ENCODE measurements around the gene C17orf100. TPM values are rescaled to one million over a fixed set of nuclear protein-coding genes. Genes with fewer than 3 reads are reported as not detected.
"Not testable (repeated sequence)": the region's sequence is repeated elsewhere in the genome, so short reads cannot be mapped to it uniquely, and the experiment has no call there.

C17orf100 gene
- total RNA-seq, 4 donors from 2014 or later, result 0.50 to 1.5 (median 0.84) TPM

- H3K4me3 ChIP-seq, result no peak overlapping the region
- TF ChIP-seq CTCF (IDR thresholded peaks at IDR 0.05) (no peak), POLR2A (IDR thresholded peaks at IDR 0.05; ENCODE audit: low read depth) (no peak), POLR2AphosphoS5 (IDR thresholded peaks at IDR 0.05) (no peak), EP300 (IDR thresholded peaks at IDR 0.05) (no peak)
- WGBS, result 95% methylated on average over 3 of the region's 4 CpGs
Measured at GRCh38 chr17:6686026-6686425, 34.5 kb downstream of the C17orf100 start.

GRCh38 chr17:6688944-6689343 is 37.4 kb downstream of the C17orf100 start:
- no peak for DNase-seq (ENCODE audit: extremely low spot score)
- Histone ChIP-seq H3K9me3 (no peaks in the 10 kb centered on the region), H3K36me3 (no peaks in the 10 kb centered on the region), H3K27ac (replicated peaks in 1 of 4) (no peak overlapping the region), H3K4me3 (no peak overlapping the region), H3K27me3 (peaks cover 0 to 44% (median 0%) of the 10 kb centered on the region in 4 donors), H3K4me1 (no peaks in the 10 kb centered on the region)
- WGBS, result 85% methylated on average over 9 of the region's 9 CpGs
- no peak for TF ChIP-seq POLR2A (IDR thresholded peaks at IDR 0.05; ENCODE audit: low read depth)
- no peak for TF ChIP-seq POLR2AphosphoS5 (IDR thresholded peaks at IDR 0.05)
- intact Hi-C loops (cut with DNase I), result no loop called here

More at GRCh38 chr17:6686026-6686425, 34.5 kb downstream of the C17orf100 start:
- no peak for DNase-seq (ENCODE audit: extremely low spot score)
- Histone ChIP-seq H3K9me3 (no peaks in the 10 kb centered on the region), H3K4me1 (no peaks in the 10 kb centered on the region), H3K27me3 (peaks cover 0 to 53% (median 0%) of the 10 kb centered on the region in 4 donors), H3K36me3 (no peaks in the 10 kb centered on the region), H3K27ac (replicated peaks in 1 of 4) (no peak overlapping the region)
- intact Hi-C loops (cut with DNase I), result no loop called here

GRCh38 chr17:6690641-6691040 is 39.1 kb downstream of the C17orf100 start:
- no peak for TF ChIP-seq CTCF (IDR thresholded peaks at IDR 0.05)
- TF ChIP-seq EP300 (IDR thresholded peaks at IDR 0.05), result no peak
- no peak for TF ChIP-seq POLR2A (IDR thresholded peaks at IDR 0.05; ENCODE audit: low read depth)
- no peak for TF ChIP-seq POLR2AphosphoS5 (IDR thresholded peaks at IDR 0.05)
- intact Hi-C loops (cut with DNase I), result no loop called here
- Histone ChIP-seq H3K9me3 (no peaks in the 10 kb centered on the region), H3K36me3 (no peaks in the 10 kb centered on the region), H3K4me3 (no peak overlapping the region), H3K4me1 (no peaks in the 10 kb centered on the region), H3K27ac (replicated peaks in 1 of 4) (no peak overlapping the region), H3K27me3 (peaks cover 0 to 38% (median 0%) of the 10 kb centered on the region in 4 donors)
- 81% methylated on average over 11 of the region's 11 CpGs for WGBS
- no peak for DNase-seq (ENCODE audit: extremely low spot score)

GRCh38 chr17:6691546-6691945 is 40.0 kb downstream of the C17orf100 start:
- DNase-seq (ENCODE audit: extremely low spot score), result no peak
- Histone ChIP-seq H3K36me3 (no peaks in the 10 kb centered on the region), H3K4me3 (no peak overlapping the region), H3K27me3 (peaks cover 0 to 40% (median 0%) of the 10 kb centered on the region in 4 donors), H3K4me1 (no peaks in the 10 kb centered on the region), H3K27ac (replicated peaks in 1 of 4) (no peak overlapping the region), H3K9me3 (no peaks in the 10 kb centered on the region)
- TF ChIP-seq EP300 (IDR thresholded peaks at IDR 0.05) (no peak), POLR2AphosphoS5 (IDR thresholded peaks at IDR 0.05) (no peak), CTCF (IDR thresholded peaks at IDR 0.05) (no peak), POLR2A (IDR thresholded peaks at IDR 0.05; ENCODE audit: low read depth) (no peak)
- WGBS, result 84% methylated on average over 3 of the region's 3 CpGs
- intact Hi-C loops (cut with DNase I), result no loop called here

- H3K4me3 ChIP-seq; H3K4me1 ChIP-seq; DNase-seq (ENCODE audit: extremely low spot score); H3K9me3 ChIP-seq; intact Hi-C loops (cut with DNase I); H3K36me3 ChIP-seq; H3K27ac ChIP-seq (replicated peaks in 1 of 4): not testable (repeated sequence)
- H3K27me3 ChIP-seq, result peaks cover 0 to 39% (median 0%) of the 10 kb centered on the region in 4 donors
- WGBS, result 72% methylated on average over 6 of the region's 6 CpGs
Measured at GRCh38 chr17:6691958-6692357, 40.4 kb downstream of the C17orf100 start.

GRCh38 chr17:6695051-6695450 is 43.5 kb downstream of the C17orf100 start:
- TF ChIP-seq EP300 (IDR thresholded peaks at IDR 0.05) (no peak), CTCF (IDR thresholded peaks at IDR 0.05) (no peak), POLR2A (IDR thresholded peaks at IDR 0.05; ENCODE audit: low read depth) (no peak), POLR2AphosphoS5 (IDR thresholded peaks at IDR 0.05) (no peak)
- no peaks in the 10 kb centered on the region for H3K9me3 ChIP-seq
- H3K36me3 ChIP-seq, result no peaks in the 10 kb centered on the region
- H3K27me3 ChIP-seq, result peaks cover 0 to 35% (median 0%) of the 10 kb centered on the region in 4 donors
- H3K4me1 ChIP-seq, result no peaks in the 10 kb centered on the region
- no peak overlapping the region for H3K4me3 ChIP-seq
- DNase-seq (ENCODE audit: extremely low spot score), result no peak
- H3K27ac ChIP-seq (replicated peaks in 1 of 4), result no peak overlapping the region
- 86% methylated on average over 2 of the region's 2 CpGs for WGBS
- intact Hi-C loops (cut with DNase I), result no loop called here
